Small intestine (tissue), 16 donors: Measurements from ENCODE around the gene FXYD4. TPM values are rescaled to one million over a fixed set of nuclear protein-coding genes. Genes with fewer than 3 reads are reported as not detected.
"Not testable (repeated sequence)": the region's sequence is repeated elsewhere in the genome, so short reads cannot be mapped to it uniquely, and the experiment has no call there.

Experiments used
- DNase-seq, 2 donors: peaks; one replicate each; pipeline versions ENCODE4 v3.0.0 to v3.0.0-alpha.2; 2013
- FAIRE-seq: peaks from 2 replicates; lab custom pipeline; 2012; peaks lifted over from hg19 to GRCh38; lab: Jason Lieb, UNC
- H3K27ac ChIP-seq, 3 donors: one replicate each; pipeline ENCODE4 v1.5.1; 2013; ENCODE audit warnings: low read length in 2 of 3, mild to moderate bottlenecking in 2 of 3, control low read depth in 1 of 3, inconsistent platforms in 1 of 3, low read depth in 1 of 3, moderate library complexity in 1 of 3
- H3K27me3 ChIP-seq, 3 donors: one replicate each; pipeline ENCODE4 v1.6.1; 2013; ENCODE audit warnings: low read length in 3 of 3, inconsistent platforms in 1 of 3; ENCODE audit not compliant: control insufficient read depth in 3 of 3, insufficient read depth in 3 of 3
- H3K36me3 ChIP-seq, 3 donors: one replicate each; pipeline ENCODE4 v1.6.1; 2013; ENCODE audit warnings: low read length in 3 of 3, inconsistent platforms in 1 of 3, low read depth in 1 of 3, mild to moderate bottlenecking in 1 of 3, moderate library complexity in 1 of 3; ENCODE audit not compliant: control insufficient read depth in 3 of 3, insufficient read depth in 2 of 3
- H3K4me1 ChIP-seq, 3 donors: one replicate each; pipeline ENCODE4 v1.6.1; 2013; ENCODE audit warnings: low read length in 2 of 3, inconsistent platforms in 1 of 3, low read depth in 1 of 3, mild to moderate bottlenecking in 1 of 3, moderate library complexity in 1 of 3; ENCODE audit not compliant: control insufficient read depth in 3 of 3, insufficient read depth in 2 of 3
- H3K4me3 ChIP-seq, 3 donors: one replicate each; pipeline ENCODE4 v1.5.1; 2013; ENCODE audit warnings: low read length in 3 of 3, control low read depth in 1 of 3, inconsistent platforms in 1 of 3, low read depth in 1 of 3, mild to moderate bottlenecking in 1 of 3, moderate library complexity in 1 of 3
- H3K9me3 ChIP-seq, 2 donors: one replicate each; pipeline ENCODE4 v1.6.1; 2013; ENCODE audit warnings: low read depth in 1 of 2, low read length in 1 of 2; ENCODE audit not compliant: control insufficient read depth in 2 of 2, insufficient read depth in 1 of 2
- WGBS, 3 donors: extraction: QIAGEN DNeasy Blood & Tissue Kit; methylation state at CpG; one replicate each; pipeline ENCODE4 v1.1.7; 2013; 5-methylcytosine and 5-hydroxymethylcytosine counted together
- long read RNA-seq, 10 donors: transcript quantifications; one replicate each; lab custom pipeline, GENCODE V29; 2026
- polyA plus RNA-seq, 4 donors: library from polyadenylated mRNA; stranded (reverse) in 3 of 4; unstranded in 1 of 4; fragments of 200-250 nt in 3 of 4; fragments of 120-200 nt in 1 of 4; gene quantifications; one replicate each; pipeline versions ENCODE4 v1.2.1 to v1.2.3, GENCODE V29; 2013
- donor health status: healthy with polysubstance abuse.
- donor health status: control.
- donor health status: control.
- donor health status: Bipolar disorder and iron deficiency.
- donor health status: healthy.

The FXYD4 gene, protein sequence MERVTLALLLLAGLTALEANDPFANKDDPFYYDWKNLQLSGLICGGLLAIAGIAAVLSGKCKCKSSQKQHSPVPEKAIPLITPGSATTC
- polyA plus RNA-seq, result under 1 TPM in 1 of 4 donors, not detected in 3; 0.10 TPM
- long read RNA-seq, donor 1, result 0 reads
- long read RNA-seq, donor 2, result 0 reads
- long read RNA-seq, donor 3, result 0 reads
- long read RNA-seq, donor 4, result 0 reads
- long read RNA-seq, donor 5, result 0 reads
- long read RNA-seq, donor 6, result 0 reads
- long read RNA-seq, donor 7, result 0 reads
- long read RNA-seq, donor 8, result 0 reads
- long read RNA-seq, donor 9, result 0 reads
- long read RNA-seq, donor 10, result 0 reads

DNA sequence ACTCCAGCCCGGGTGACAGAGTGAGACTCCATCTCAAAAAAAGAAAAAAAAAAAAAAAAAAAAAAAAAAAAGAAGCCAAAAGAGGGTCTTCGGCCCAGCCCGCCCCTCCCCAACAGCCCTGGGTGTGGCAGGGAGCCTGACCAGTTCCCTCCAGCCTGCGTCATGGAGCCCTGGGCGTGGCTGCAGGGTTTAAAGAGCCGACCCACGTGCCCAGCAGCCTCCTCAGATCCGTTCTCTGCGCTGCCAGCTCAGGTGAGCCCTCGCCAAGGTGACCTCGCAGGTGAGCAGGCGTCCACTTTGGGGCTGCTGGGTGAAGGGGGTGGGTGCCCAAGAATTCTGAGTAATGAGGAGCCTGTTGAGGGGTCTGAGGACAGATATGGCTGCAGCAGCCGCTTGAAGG, at the start of gene FXYD4:
TSS of gene FXYD4 (plus strand) at position 219 of the 400 bp plus-strand sequence. CDS start 2,111 bp downstream, outside the sequence.
- Histone ChIP-seq H3K4me3 (no peak within 1 kb of the TSS), H3K27ac (no peak within 1 kb of the TSS), H3K27me3 (no peaks in the 10 kb centered on the region), H3K9me3 (no peaks in the 10 kb centered on the region), H3K4me1 (no peaks in the 10 kb centered on the region), H3K36me3 (no peaks in the 10 kb centered on the region)
- 27 to 60% (median 35%) methylated on average over 6 to 13 of the region's 13 CpGs for WGBS, 3 donors
- FAIRE-seq (no peak), DNase-seq (peak in 1 of 2 donors; percentile 77)

DNA sequence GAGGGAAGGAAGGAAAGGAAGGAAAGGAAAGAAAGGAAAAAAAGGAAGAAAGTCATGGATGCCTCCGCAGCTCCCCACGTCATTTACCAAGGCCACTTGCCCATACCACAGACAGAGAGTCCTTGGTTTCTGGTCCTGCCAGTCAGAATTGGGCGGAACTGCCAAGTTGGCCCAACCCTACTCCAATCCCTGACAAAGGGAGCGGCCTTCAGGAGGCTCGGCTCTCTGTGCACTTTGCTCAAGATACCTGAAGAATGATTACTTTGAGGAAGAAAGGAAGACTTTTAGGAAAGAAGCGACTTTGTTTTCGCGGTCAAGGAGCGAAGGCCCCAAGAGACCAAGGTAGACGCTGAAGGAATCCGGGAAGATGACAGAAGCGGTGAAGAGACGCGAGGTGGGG, 49.1 kb upstream of the FXYD4 start:
- Histone ChIP-seq H3K9me3 (no peaks in the 10 kb centered on the region), H3K4me3 (peak overlapping the region in 2 of 3 donors; percentile 23 to 43), H3K36me3 (no peaks in the 10 kb centered on the region), H3K27me3 (no peaks in the 10 kb centered on the region), H3K4me1 (peaks cover 0 to 12% (median 4%) of the 10 kb centered on the region in 3 donors), H3K27ac (peak overlapping the region; percentile 74 to 88 (median 75))
- WGBS, 3 donors, result 10 to 28% (median 21%) methylated on average over 14 of the region's 14 CpGs
- peak in 1 of 2 donors; percentile 91 for DNase-seq
- no peak for FAIRE-seq

DNA sequence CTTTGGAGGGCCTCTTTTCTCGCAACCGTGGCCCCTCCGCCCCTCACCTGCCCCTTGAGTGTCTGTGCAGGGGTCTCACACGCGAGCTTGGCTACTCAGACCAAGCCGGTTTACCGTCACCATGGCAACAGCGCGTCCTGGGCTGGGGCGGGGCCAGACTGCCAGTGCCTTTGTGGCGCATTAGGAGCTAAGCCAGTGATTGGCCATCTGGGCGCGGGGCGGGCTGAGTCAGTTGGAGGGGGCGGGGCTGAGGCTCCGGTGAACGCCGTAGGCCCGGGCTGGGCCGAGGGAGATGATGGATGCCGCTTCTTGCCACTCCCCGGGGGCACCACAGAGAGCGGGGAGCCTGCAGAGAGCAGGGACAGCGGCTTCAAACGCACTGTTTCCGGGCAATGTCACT, 48.7 kb upstream of the FXYD4 start:
- peak overlapping the region; percentile 74 to 88 (median 75) for H3K27ac ChIP-seq
- no peaks in the 10 kb centered on the region for H3K27me3 ChIP-seq
- peak overlapping the region in 2 of 3 donors; percentile 23 to 43 for H3K4me3 ChIP-seq
- H3K4me1 ChIP-seq, result peaks cover 0 to 12% (median 6%) of the 10 kb centered on the region in 3 donors
- no peaks in the 10 kb centered on the region for H3K36me3 ChIP-seq
- FAIRE-seq (no peak), DNase-seq (peak; percentile 93 to 94)
- 2 to 3% (median 2%) methylated on average over 26 of the region's 26 CpGs for WGBS, 3 donors
- H3K9me3 ChIP-seq, result no peaks in the 10 kb centered on the region

DNA sequence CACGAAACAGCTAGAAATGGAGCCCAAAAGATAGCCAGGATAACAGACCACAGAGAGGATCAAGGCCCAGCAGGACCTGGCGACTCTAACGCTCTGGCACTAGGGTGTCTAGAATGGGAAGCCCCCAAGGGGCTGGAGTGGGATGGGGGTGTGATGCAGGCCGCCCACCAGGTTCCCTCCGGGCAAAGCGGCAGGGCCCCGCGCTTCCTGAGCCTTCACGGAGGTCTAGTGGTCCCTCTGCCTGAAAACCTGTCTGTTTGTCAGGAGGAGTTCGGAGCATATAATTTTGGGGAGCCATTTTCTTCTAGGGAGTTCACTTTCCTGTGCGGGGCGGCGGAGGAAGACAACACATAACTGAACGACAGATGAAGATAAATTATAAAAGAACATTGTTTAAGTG, 48.2 kb upstream of the FXYD4 start:
- no peaks in the 10 kb centered on the region for H3K9me3 ChIP-seq
- peak overlapping the region in 1 of 3 donors; percentile 21 for H3K4me3 ChIP-seq
- DNase-seq (no peak), FAIRE-seq (no peak)
- no peaks in the 10 kb centered on the region for H3K36me3 ChIP-seq
- H3K27me3 ChIP-seq, result no peaks in the 10 kb centered on the region
- peaks cover 0 to 14% (median 6%) of the 10 kb centered on the region in 3 donors for H3K4me1 ChIP-seq
- no peak overlapping the region for H3K27ac ChIP-seq
- 72 to 84% (median 82%) methylated on average over 14 of the region's 14 CpGs for WGBS, 3 donors

DNA sequence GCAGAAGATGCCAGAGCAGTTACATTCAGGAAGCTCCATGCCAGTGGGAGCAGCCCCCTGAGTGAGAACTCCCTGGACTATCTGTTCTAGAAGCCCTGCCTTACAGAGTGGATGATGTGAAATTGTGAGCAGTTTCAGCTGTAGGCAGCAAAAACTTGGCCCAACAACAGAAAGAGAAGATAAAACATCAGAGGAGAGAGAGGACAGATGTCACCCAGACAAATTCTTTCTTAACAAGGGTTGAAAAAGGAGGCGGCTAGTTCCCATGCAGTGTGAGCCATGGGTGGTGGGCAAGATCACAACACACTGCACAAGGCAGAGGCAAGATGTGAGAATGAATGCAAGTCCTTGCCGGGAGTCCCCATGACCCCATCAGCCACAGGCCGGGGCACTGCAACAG, 46.6 kb upstream of the FXYD4 start:
- DNase-seq (no peak), FAIRE-seq (no peak)
- Histone ChIP-seq H3K36me3 (no peaks in the 10 kb centered on the region), H3K4me3 (no peak overlapping the region), H3K9me3 (peaks cover 0 to 7% of the 10 kb centered on the region in 2 donors), H3K27ac (no peak overlapping the region), H3K27me3 (no peaks in the 10 kb centered on the region), H3K4me1 (peaks cover 0 to 14% (median 6%) of the 10 kb centered on the region in 3 donors)
- WGBS, 3 donors, result 88 to 93% (median 91%) methylated on average over 3 of the region's 3 CpGs

DNA sequence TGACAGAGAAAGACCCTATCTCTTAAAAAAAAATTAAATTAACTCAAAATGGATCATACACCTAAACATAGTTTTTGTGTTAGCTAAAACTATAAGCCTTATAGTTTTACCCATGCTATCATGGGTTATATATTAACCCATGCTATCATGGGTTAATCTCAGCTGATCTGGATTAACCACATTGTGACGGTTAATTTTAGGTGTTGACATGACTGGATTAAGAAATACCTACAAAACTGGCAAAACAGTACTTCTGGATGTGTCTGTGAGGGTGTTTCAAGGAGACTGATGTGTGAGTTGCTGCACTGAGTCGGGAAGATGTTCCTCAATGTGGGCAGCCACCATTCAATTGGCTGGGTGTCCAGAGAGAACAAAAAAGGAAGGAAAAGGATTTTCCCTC, 44.3 kb upstream of the FXYD4 start:
- no peak overlapping the region for H3K27ac ChIP-seq
- WGBS, 3 donors, result 33 to 60% (median 42%) methylated on average over 2 of the region's 2 CpGs
- H3K9me3 ChIP-seq, result peaks cover 0 to 7% of the 10 kb centered on the region in 2 donors
- no peak for DNase-seq
- H3K4me3 ChIP-seq, result no peak overlapping the region
- FAIRE-seq, result no peak
- no peaks in the 10 kb centered on the region for H3K36me3 ChIP-seq
- H3K27me3 ChIP-seq, result no peaks in the 10 kb centered on the region
- H3K4me1 ChIP-seq, result peaks cover 0 to 14% (median 2%) of the 10 kb centered on the region in 3 donors

DNA sequence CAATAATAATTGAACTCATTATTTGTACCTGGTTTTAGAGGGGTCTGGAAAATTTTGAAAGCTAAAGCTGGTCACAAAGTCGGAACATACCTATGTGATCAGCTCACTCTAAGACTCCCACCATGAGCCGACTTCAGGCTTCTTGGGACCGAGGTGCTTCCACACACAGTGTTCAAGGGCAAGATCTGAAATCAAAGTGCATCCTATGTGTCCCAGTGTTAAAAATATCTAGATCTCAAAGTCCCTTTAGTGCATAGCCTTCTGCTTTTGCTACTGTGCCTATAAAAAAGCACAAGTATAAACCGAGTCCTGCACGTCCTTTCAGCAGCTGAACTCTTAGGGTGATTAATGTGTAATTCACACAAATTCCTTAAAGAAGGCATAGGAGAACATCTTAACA, 43.5 kb upstream of the FXYD4 start:
- H3K9me3 ChIP-seq, result peaks cover 0 to 7% of the 10 kb centered on the region in 2 donors
- FAIRE-seq (no peak), DNase-seq (peak in 1 of 2 donors; percentile 62)
- H3K27me3 ChIP-seq, result no peaks in the 10 kb centered on the region
- 64 to 77% (median 74%) methylated on average over 5 of the region's 5 CpGs for WGBS, 3 donors
- no peaks in the 10 kb centered on the region for H3K36me3 ChIP-seq
- H3K27ac ChIP-seq, result peak overlapping the region in 2 of 3 donors; percentile 25 to 37
- H3K4me1 ChIP-seq, result peaks cover 0 to 8% (median 2%) of the 10 kb centered on the region in 3 donors
- no peak overlapping the region for H3K4me3 ChIP-seq

DNA sequence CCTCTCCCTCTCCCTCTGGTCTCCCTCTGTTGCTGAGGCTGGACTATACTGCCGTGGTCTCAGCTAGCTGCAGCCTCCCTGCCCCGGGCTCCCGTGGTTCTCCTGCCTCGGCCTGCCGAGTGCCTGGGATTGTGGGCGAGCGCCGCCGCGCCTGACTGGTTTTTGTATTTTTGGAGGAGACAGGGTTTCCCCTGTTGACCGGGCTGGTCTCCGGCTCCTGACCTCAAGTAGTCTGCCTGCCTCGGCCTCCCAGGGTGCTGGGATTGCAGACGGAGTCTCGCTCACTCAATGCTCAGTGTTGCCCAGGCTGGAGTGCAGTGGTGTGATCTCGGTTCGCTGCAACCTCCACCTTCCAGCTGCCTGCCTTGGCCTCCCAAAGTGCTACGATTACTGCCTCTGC, 42.6 kb upstream of the FXYD4 start:
- H3K36me3 ChIP-seq, H3K27me3 ChIP-seq, FAIRE-seq, H3K9me3 ChIP-seq, H3K4me3 ChIP-seq, DNase-seq, H3K4me1 ChIP-seq: not testable (repeated sequence)
- H3K27ac ChIP-seq, result peak overlapping the region in 1 of 3 donors; percentile 25
- WGBS, 3 donors, result 93 to 97% (median 94%) methylated on average over 18 of the region's 18 CpGs
